Keratinocyte (primary cell): Measurements from ENCODE around the gene CD14. TPM values are rescaled to one million over a fixed set of nuclear protein-coding genes. Genes with fewer than 3 reads are reported as not detected.

Experiments used
- DNase-seq: peaks from one replicate; pipeline ENCODE4 v3.0.0-alpha.2; 2011; ENCODE audit warnings: low read depth, missing footprints, low spot score
- FAIRE-seq: peaks from 2 replicates; lab custom pipeline; 2011; peaks lifted over from hg19 to GRCh38; lab: Jason Lieb, UNC
- H2AFZ ChIP-seq: 2 replicates; pipeline ENCODE4 v1.6.0; 2012; ENCODE audit warnings: low read length, control low read depth, inconsistent platforms; ENCODE audit not compliant: control insufficient read depth
- H3K27ac ChIP-seq: 2 replicates; pipeline ENCODE4 v1.5.1; 2011; ENCODE audit warnings: low read length; ENCODE audit not compliant: control insufficient read depth, insufficient read depth
- H3K27me3 ChIP-seq: 3 replicates; pipeline ENCODE4 v1.6.0; 2011; ENCODE audit warnings: low read length; ENCODE audit not compliant: control insufficient read depth, insufficient read depth; ENCODE audit errors: extremely low read depth
- H3K36me3 ChIP-seq, 2 experiments: 2 replicates in 1 of 2; 3 replicates in 1 of 2; pipeline ENCODE4 v1.5.1; 2011; ENCODE audit warnings: low read length in 2 of 2, mild to moderate bottlenecking in 1 of 2; ENCODE audit not compliant: control insufficient read depth in 2 of 2, insufficient read depth in 2 of 2; ENCODE audit errors: extremely low read depth in 1 of 2
- H3K4me1 ChIP-seq: 3 replicates; pipeline ENCODE4 v1.5.1; 2011; ENCODE audit warnings: low read length; ENCODE audit not compliant: control insufficient read depth, insufficient read depth; ENCODE audit errors: extremely low read depth
- H3K4me2 ChIP-seq: 3 replicates; pipeline ENCODE4 v1.6.0; 2011; ENCODE audit warnings: low read depth, low read length; ENCODE audit not compliant: control insufficient read depth, insufficient read depth; ENCODE audit errors: extremely low read depth
- H3K4me3 ChIP-seq, 3 experiments: fragments of 200-600 bp in 1 of 3; sonication (generic) in 1 of 3; 2 replicates in 2 of 3; 3 replicates in 1 of 3; pipeline ENCODE4 v1.5.1; 2011 to 2016; ENCODE audit warnings: low read length in 3 of 3, mild to moderate bottlenecking in 3 of 3, control low read depth in 2 of 3, inconsistent platforms in 1 of 3, low read depth in 1 of 3, mixed read lengths in 1 of 3, mixed run types in 1 of 3, moderate library complexity in 1 of 3; ENCODE audit not compliant: control insufficient read depth in 2 of 3, insufficient read depth in 2 of 3; ENCODE audit errors: extremely low read depth in 1 of 3
- H3K79me2 ChIP-seq: 2 replicates; pipeline ENCODE4 v1.6.0; 2012; ENCODE audit warnings: low read length; ENCODE audit not compliant: control insufficient read depth, insufficient read depth
- H3K9ac ChIP-seq: 3 replicates; pipeline ENCODE4 v1.6.0; 2011; ENCODE audit warnings: low read length; ENCODE audit not compliant: control insufficient read depth, insufficient read depth; ENCODE audit errors: extremely low read depth
- H3K9me1 ChIP-seq: 3 replicates; pipeline ENCODE4 v1.6.0; 2011; ENCODE audit warnings: low read length; ENCODE audit not compliant: control insufficient read depth, insufficient read depth; ENCODE audit errors: extremely low read depth
- H3K9me3 ChIP-seq: 2 replicates; pipeline ENCODE4 v1.5.1; 2012; ENCODE audit warnings: low read depth, low read length; ENCODE audit not compliant: control insufficient read depth
- H4K20me1 ChIP-seq: 3 replicates; pipeline ENCODE4 v1.6.0; 2011; ENCODE audit warnings: low read length; ENCODE audit not compliant: control insufficient read depth, insufficient read depth; ENCODE audit errors: extremely low read depth
- CTCF ChIP-seq, 3 experiments: IDR thresholded peaks in 1 of 3; conservative IDR thresholded peaks in 1 of 3; optimal IDR thresholded peaks in 1 of 3; 2 replicates in 2 of 3; 3 replicates in 1 of 3; pipeline versions ENCODE3 to v1.5.1; 2011; ENCODE audit warnings: low read length in 3 of 3, mild to moderate bottlenecking in 3 of 3, moderate library complexity in 2 of 3, control low read depth in 1 of 3, inconsistent platforms in 1 of 3; ENCODE audit not compliant: insufficient read depth in 2 of 3; ENCODE audit errors: extremely low read depth in 1 of 3
- EZH2 ChIP-seq: IDR thresholded peaks from one replicate; pipeline ENCODE4 v1.6.1; 2012; ENCODE audit warnings: inconsistent platforms, mild to moderate bottlenecking, low read length, moderate library complexity
- dilution Hi-C: fragments of 300-500 bp; cut with MboI; formaldehyde crosslinking; loops from one replicate; pipeline ENCODE4 v1.7.0; 2020; ENCODE audit warnings: low sequenced_read_pairs; ENCODE audit not compliant: extremely low pct_ligation_motif_present
- polyA plus RNA-seq, 5 experiments: library from polyadenylated mRNA; depleted of rRNA in 3 of 5; stranded (reverse) in 3 of 5; stranded (forward) in 1 of 5; unstranded in 1 of 5; fragments of >200 nt; gene quantifications; 1 replicate in 1 of 5; 2 replicates in 3 of 5; 3 replicates in 1 of 5; pipeline versions ENCODE4 v1.2.1 to v1.2.3, GENCODE V29; 2011 to 2012; ENCODE audit warnings: missing spikeins in 2 of 5, low read depth in 1 of 5, low replicate concordance in 1 of 5

Gene CD14
- polyA plus RNA-seq, 1 donor (not counting 4 experiments of a cell fraction or from before 2014, with no cell fraction given) = 0.18 TPM

- no peak overlapping the region for H3K27ac ChIP-seq
- dilution Hi-C loops = no loop called here
- no peaks in the 10 kb centered on the region for H3K36me3 ChIP-seq
- H3K4me1 ChIP-seq = peaks cover 8% of the 10 kb centered on the region
- DNase-seq (no peak), FAIRE-seq (peak; percentile 32)
- peak overlapping the region; percentile 17 for H3K4me2 ChIP-seq
- no peaks in the 10 kb centered on the region for H3K9me3 ChIP-seq
- peak overlapping the region; percentile 56 for H2AFZ ChIP-seq
- H3K9ac ChIP-seq = no peak overlapping the region
- no peak for TF ChIP-seq EZH2
- no peak for TF ChIP-seq CTCF (optimal IDR thresholded peaks at IDR 0.05 in 1 of 3, IDR thresholded peaks at IDR 0.05 in 1 of 3, conservative IDR thresholded peaks at IDR 0.05 in 1 of 3; ENCODE audit: extremely low read depth in 1 of 3, insufficient read depth in 2 of 3, low read length in 3 of 3)
- no peaks in the 10 kb centered on the region for H4K20me1 ChIP-seq
- no peak overlapping the region for H3K4me3 ChIP-seq
- no peaks in the 10 kb centered on the region for H3K27me3 ChIP-seq
- H3K9me1 ChIP-seq = no peaks in the 10 kb centered on the region
- H3K79me2 ChIP-seq = no peaks in the 10 kb centered on the region
Measured at GRCh38 chr5:140609126-140609525, 23.8 kb downstream of the CD14 start.

DNA sequence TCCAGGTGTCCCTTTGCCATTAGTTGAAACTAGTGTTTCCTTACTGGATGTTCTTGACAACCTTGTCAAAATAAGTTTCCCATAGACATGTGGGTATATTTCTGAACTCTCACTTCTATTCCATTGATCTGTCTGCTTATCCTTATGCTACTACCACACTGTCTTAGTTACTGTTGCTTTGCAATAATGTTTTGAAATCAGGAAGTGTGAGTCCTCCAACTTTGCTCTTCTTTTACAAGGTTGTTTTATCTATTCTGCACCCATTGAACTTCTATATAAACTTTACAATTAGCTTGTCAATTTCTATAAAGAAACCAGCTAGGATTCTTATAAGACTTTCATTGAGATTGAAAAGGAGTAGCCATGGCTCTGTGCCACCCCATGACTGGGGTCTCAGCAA, 24.3 kb downstream of the CD14 start:
- Histone ChIP-seq H3K9ac (no peak overlapping the region), H3K4me3 (no peak overlapping the region), H3K27me3 (no peaks in the 10 kb centered on the region), H3K36me3 (no peaks in the 10 kb centered on the region), H3K4me2 (no peak overlapping the region), H3K79me2 (no peaks in the 10 kb centered on the region), H3K9me1 (no peaks in the 10 kb centered on the region), H3K9me3 (no peaks in the 10 kb centered on the region), H4K20me1 (no peaks in the 10 kb centered on the region), H3K4me1 (peaks cover 8% of the 10 kb centered on the region), H3K27ac (no peak overlapping the region), H2AFZ (no peak overlapping the region)
- no peak for TF ChIP-seq EZH2
- FAIRE-seq (no peak), DNase-seq (no peak)
- dilution Hi-C loops = no loop called here

GRCh38 chr5:140607031-140607430, 25.9 kb downstream of the CD14 start:
- no peak overlapping the region for H2AFZ ChIP-seq
- no peaks in the 10 kb centered on the region for H3K27me3 ChIP-seq
- dilution Hi-C loops = no loop called here
- H3K9me1 ChIP-seq = no peaks in the 10 kb centered on the region
- FAIRE-seq (no peak), DNase-seq (no peak)
- no peaks in the 10 kb centered on the region for H3K9me3 ChIP-seq
- no peak overlapping the region for H3K4me3 ChIP-seq
- no peaks in the 10 kb centered on the region for H3K79me2 ChIP-seq
- H3K4me1 ChIP-seq = peaks cover 8% of the 10 kb centered on the region
- no peak overlapping the region for H3K4me2 ChIP-seq
- H3K9ac ChIP-seq = no peak overlapping the region
- H4K20me1 ChIP-seq = no peaks in the 10 kb centered on the region
- no peaks in the 10 kb centered on the region for H3K36me3 ChIP-seq
- TF ChIP-seq CTCF (optimal IDR thresholded peaks at IDR 0.05 in 1 of 3, IDR thresholded peaks at IDR 0.05 in 1 of 3, conservative IDR thresholded peaks at IDR 0.05 in 1 of 3; ENCODE audit: extremely low read depth in 1 of 3, insufficient read depth in 2 of 3, low read length in 3 of 3) (no peak), EZH2 (no peak)
- H3K27ac ChIP-seq = peak overlapping the region; percentile 20
